ENCODE data around the gene TIMD4.

DNA sequence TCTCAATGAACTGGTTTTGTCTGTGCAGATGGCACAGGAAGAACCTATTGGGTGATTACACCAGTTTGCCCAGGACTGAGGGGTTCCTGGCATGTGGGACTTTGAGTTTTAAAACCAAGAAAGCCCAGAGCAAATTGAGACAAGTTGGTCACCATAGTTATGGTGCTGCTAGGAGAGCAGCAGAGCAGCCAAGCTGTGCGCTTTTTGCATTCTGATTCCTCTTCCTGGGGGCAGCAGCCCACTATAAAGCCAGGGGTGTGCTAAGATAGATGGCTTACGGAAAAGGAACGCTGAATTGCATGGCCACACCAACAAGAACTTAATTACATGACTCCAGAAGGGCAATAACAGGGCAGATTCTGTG, 49.7 kb downstream of the TIMD4 start:
- TF ChIP-seq MAFK (IDR thresholded peaks at IDR 0.05; ENCODE audit: low read depth, low read length) (no peak), SMC3 (IDR thresholded peaks at IDR 0.05; ENCODE audit: low read depth, low read length) (no peak), MXI1 (IDR thresholded peaks at IDR 0.05; ENCODE audit: borderline replicate concordance, low read depth, low read length) (no peak)
